Loucy (cell line): ENCODE data around the gene GPR55.

Source experiments
- CTCF ChIP-seq: fragments of 200-600 bp; sonication (generic); conservative IDR thresholded peaks from 2 replicates; pipeline ENCODE4 v1.5.1; 2014; ENCODE audit warnings: mild to moderate bottlenecking, antibody characterized with exemption, low read length
- EZH2phosphoT487 ChIP-seq: fragments of 200-600 bp; IDR thresholded peaks from 2 replicates; pipeline ENCODE4 v1.6.1; 2018; ENCODE audit warnings: antibody characterized with exemption, mild to moderate bottlenecking, moderate library complexity, borderline replicate concordance

- TF ChIP-seq CTCF = no peak
- no peak for TF ChIP-seq EZH2phosphoT487
Observed at GRCh38 chr2:230906471-230907230, 18.4 kb downstream of the GPR55 start.
